HFFc6 (cell line): ENCODE results near the gene MRTFA. TPM values are rescaled to one million over a fixed set of nuclear protein-coding genes. Genes with fewer than 3 reads are reported as not detected.

Source experiments
- DNase-seq: peaks from one replicate; pipeline ENCODE4 v3.0.0-alpha.2; 2018
- H3K27ac Mint-ChIP-seq: 2 replicates; pipeline ENCODE4 v1.8.0; 2020; ENCODE audit warnings: mild to moderate bottlenecking, mixed read lengths
- H3K27me3 Mint-ChIP-seq: 2 replicates; pipeline ENCODE4 v1.8.0; 2021; ENCODE audit warnings: mild to moderate bottlenecking, moderate library complexity, mixed read lengths; ENCODE audit not compliant: insufficient read depth
- H3K36me3 Mint-ChIP-seq: 2 replicates; pipeline ENCODE4 v1.8.0; 2021; ENCODE audit warnings: low read depth, mixed read lengths
- H3K4me1 Mint-ChIP-seq: 2 replicates; pipeline ENCODE4 v1.8.0; 2020; ENCODE audit warnings: low read depth, mixed read lengths
- H3K4me3 Mint-ChIP-seq: 2 replicates; pipeline ENCODE4 v1.8.0; 2020; ENCODE audit warnings: mild to moderate bottlenecking, moderate library complexity, mixed read lengths
- H3K9me3 Mint-ChIP-seq: 2 replicates; pipeline ENCODE4 v1.8.0; 2020; ENCODE audit warnings: mild to moderate bottlenecking, mixed read lengths
- total RNA-seq, 6 experiments: library from RNA; stranded (reverse); fragmentation: NEBNext Ultra II Directional; extraction: Animal tissue kit (Norgen Biotek cat#: 25700); gene quantifications; 2 replicates in 1 of 6; 3 replicates in 5 of 6; pipeline ENCODE4 v1.2.3, GENCODE V29; 2021
- TF ChIP-seq, protein P1 (sequence below): fragments of 200-600 bp; sonication (generic); IDR thresholded peaks from 2 replicates; pipeline ENCODE4 v1.5.0; 2021; ENCODE audit warnings: antibody characterized with exemption, mild to moderate bottlenecking

Gene MRTFA
- total RNA-seq, 6 experiments from 2014 or later = 36.4 to 48.7 (median 42.2) TPM

DNA sequence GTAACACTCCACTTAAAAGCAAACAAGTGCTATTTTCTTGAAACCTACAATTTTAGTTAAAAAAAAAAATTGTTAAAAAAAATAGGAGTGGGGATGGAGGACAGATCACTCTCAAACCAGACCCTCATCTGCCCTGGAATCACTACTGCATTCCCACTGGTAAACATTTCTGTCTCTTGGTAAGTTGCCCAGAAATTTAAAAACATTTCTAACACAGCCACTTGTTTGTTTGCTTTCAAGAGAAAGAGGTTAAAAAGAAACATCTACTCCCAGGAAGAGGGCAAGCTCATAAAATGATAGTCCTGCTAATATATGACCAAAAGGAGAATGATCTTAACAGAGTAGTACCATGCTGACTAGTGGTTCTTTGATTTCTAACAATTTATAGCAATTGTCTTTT is 182.8 kb downstream of the MRTFA start:
- H3K4me1 Mint-ChIP-seq = peaks cover 31% of the 10 kb centered on the region
- H3K9me3 Mint-ChIP-seq = no peaks in the 10 kb centered on the region
- H3K27ac Mint-ChIP-seq = no peak overlapping the region
- H3K4me3 Mint-ChIP-seq = no peak overlapping the region
- DNase-seq = no peak
- H3K36me3 Mint-ChIP-seq = peaks cover 4% of the 10 kb centered on the region; the same call in 1 of the 2 replicates
- TF ChIP-seq, protein P1, sequence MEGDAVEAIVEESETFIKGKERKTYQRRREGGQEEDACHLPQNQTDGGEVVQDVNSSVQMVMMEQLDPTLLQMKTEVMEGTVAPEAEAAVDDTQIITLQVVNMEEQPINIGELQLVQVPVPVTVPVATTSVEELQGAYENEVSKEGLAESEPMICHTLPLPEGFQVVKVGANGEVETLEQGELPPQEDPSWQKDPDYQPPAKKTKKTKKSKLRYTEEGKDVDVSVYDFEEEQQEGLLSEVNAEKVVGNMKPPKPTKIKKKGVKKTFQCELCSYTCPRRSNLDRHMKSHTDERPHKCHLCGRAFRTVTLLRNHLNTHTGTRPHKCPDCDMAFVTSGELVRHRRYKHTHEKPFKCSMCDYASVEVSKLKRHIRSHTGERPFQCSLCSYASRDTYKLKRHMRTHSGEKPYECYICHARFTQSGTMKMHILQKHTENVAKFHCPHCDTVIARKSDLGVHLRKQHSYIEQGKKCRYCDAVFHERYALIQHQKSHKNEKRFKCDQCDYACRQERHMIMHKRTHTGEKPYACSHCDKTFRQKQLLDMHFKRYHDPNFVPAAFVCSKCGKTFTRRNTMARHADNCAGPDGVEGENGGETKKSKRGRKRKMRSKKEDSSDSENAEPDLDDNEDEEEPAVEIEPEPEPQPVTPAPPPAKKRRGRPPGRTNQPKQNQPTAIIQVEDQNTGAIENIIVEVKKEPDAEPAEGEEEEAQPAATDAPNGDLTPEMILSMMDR = no peak
- H3K27me3 Mint-ChIP-seq = no peaks in the 10 kb centered on the region; the same call in 1 of the 2 replicates

DNA sequence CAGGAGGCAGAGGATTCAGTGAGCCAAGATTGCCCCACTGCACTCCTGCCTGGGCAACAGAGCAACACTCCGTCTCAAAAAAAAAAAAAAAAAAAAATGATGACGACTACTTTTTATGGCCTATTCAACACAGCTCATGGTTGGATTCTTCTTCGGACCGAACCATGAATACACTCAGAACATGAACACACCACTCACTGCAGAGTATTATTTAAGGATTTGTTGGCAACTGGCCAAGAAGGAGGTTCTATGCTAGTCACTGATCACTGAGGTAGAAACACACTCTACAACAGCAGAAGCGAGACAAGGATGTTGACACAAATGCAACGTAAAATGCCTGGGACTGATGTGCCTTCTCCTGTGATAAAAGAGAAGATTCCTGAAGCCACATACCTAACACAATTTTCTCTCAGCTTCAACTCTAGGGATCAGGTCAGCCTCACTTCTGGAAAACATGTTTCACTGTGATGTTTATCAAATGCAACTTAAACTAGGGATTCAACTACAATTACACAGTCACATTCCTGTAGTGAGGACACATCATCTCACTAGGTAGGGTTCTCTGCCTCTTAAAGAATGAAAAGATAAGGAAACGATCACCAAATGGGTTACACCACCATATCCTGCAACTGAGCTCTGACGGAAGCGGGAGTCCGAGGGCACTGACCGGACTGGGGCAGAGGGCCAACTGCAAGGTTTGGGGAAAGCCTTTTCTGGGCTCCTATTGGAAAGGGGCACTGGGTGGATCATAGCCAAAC is 183.6 kb downstream of the MRTFA start:
- Mint-ChIP-seq H3K36me3 (no peaks in the 10 kb centered on the region), H3K9me3 (no peaks in the 10 kb centered on the region), H3K4me1 (peaks cover 36% of the 10 kb centered on the region), H3K27ac (peak overlapping the region; percentile 13), H3K27me3 (no peaks in the 10 kb centered on the region), H3K4me3 (no peak overlapping the region)
- no peak for DNase-seq
- TF ChIP-seq, protein P1 = no peak

DNA sequence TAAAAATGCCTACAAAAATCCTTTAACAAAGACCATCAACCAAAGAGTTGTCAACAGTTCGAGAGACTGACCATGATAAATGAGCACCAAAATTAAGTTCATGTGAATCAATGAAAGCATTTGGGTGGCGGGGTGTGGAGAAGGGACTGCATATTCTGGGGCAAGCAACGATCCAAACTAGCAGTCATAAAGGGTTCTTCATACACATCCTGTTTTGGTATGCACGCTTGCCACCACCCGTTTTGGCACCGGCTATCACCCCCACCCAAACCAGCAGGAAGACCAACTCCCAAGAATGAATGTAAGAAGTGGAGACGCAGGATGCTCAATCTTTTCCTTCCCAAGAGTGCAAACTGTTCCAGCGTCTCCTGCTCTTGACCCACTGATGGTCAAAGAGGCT is 185.3 kb downstream of the MRTFA start:
- Mint-ChIP-seq H3K4me1 (peaks cover 36% of the 10 kb centered on the region), H3K4me3 (no peak overlapping the region), H3K27ac (no peak overlapping the region), H3K9me3 (no peaks in the 10 kb centered on the region), H3K36me3 (no peaks in the 10 kb centered on the region), H3K27me3 (no peaks in the 10 kb centered on the region)
- no peak for DNase-seq
- TF ChIP-seq, protein P1 = no peak

GRCh38 chr22:40450616-40451015 is 185.9 kb downstream of the MRTFA start:
- no peak overlapping the region for H3K4me3 Mint-ChIP-seq
- no peaks in the 10 kb centered on the region for H3K9me3 Mint-ChIP-seq
- H3K27me3 Mint-ChIP-seq = no peaks in the 10 kb centered on the region
- H3K4me1 Mint-ChIP-seq = peaks cover 36% of the 10 kb centered on the region
- no peak overlapping the region for H3K27ac Mint-ChIP-seq
- TF ChIP-seq, protein P1 = no peak
- DNase-seq = no peak
- no peaks in the 10 kb centered on the region for H3K36me3 Mint-ChIP-seq

- Mint-ChIP-seq H3K4me3 (no peak overlapping the region), H3K36me3 (peaks cover 6% of the 10 kb centered on the region), H3K27ac (peak overlapping the region; percentile 47; the same call in 1 of the 2 replicates), H3K4me1 (peaks cover 36% of the 10 kb centered on the region), H3K9me3 (no peaks in the 10 kb centered on the region), H3K27me3 (no peaks in the 10 kb centered on the region)
- TF ChIP-seq, protein P1 = no peak
- peak; percentile 57 for DNase-seq
Measured at GRCh38 chr22:40449676-40450035, 186.9 kb downstream of the MRTFA start.
